Non-pigmented ciliary epithelial cell (primary cell): ENCODE measurements around the gene ANTXRL.
"Not testable (repeated sequence)": the region's sequence is repeated elsewhere in the genome, so short reads cannot be mapped to it uniquely, and the experiment has no call there.

ENCODE experiments used
- DNase-seq: peaks from one replicate; pipeline ENCODE4 v3.0.0-alpha.2; 2010; ENCODE audit warnings: low read depth

Gene ANTXRL

GRCh38 chr10:46254467-46254866 is 32.3 kb upstream of the ANTXRL start:
- DNase-seq: no peak

GRCh38 chr10:46255210-46255609 is 31.6 kb upstream of the ANTXRL start:
- DNase-seq: not testable (repeated sequence)

- DNase-seq: no peak
Measured at GRCh38 chr10:46255801-46256747, 30.7 kb upstream of the ANTXRL start.

DNA sequence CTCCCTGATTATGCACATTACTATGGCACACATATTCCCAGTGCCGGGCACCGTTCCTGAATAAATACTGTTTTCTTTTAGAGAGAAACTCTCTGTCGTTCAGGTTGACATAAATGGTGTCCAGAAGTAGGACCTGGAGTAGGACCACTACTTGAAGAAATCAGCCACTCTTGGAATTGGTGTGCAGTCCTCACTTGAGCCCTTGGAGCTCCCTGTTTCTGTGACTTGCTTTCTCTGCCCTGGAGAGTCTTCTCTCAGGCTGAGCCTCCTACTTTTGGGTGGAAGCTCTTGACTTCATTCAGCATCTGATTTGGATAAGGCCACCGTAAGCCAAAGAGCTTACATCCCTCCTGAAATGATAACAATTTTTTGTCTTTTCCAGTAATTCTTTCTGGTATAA is 29.7 kb upstream of the ANTXRL start:
- no peak for DNase-seq

DNA sequence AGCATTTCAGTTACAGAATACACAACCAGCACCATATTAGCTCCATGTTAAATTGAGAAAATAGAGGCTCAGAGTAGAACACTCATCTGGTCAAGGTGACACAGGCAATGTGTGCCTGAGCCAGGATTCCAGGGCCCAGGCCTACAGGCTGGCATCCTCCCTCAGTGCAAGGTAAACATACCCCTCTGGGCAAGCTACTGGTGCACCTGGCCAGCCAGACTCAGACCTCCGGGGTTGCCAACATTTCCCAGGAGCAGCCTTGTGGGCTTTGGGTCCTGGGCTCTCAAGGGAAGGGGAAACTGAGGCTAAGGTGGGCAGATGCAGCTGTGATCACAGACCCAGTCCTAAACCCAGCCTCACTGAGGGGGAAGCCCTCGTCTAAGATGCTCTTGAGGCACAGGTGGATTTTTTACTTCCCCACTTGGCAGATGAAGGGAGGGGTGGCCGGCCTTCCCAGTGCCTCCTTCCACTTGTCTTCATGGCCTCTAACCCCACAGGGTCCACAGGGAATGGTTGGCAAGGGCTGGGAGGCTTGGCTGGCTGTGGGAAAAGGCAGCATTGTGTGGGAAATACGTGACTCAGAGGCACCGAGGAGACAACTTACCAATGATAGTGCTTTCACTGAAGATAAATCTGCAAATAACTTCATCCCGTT is 23.8 kb upstream of the ANTXRL start:
- DNase-seq: not testable (repeated sequence)

GRCh38 chr10:46263831-46264268 is 22.9 kb upstream of the ANTXRL start:
- DNase-seq: no peak

DNA sequence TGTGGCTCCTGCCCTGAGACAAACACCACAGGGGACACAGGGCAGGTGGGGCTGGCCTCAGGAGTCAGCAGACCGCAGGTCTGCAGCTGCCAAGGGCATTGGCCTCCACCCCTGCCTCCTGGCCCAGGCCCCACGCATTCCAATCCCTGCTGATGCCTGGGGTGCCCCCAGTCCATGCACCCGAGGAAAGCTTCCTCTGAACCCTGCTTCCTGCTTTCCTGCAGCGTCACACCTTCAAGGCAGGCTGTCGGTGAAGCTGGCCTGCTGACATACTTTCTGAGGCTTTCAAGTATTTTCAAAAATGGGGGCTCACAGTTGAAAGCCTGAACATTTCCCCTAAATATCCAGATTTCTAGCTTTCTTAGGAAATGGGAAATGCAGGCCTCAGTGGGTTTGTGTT is 22.5 kb upstream of the ANTXRL start:
- no peak for DNase-seq

- DNase-seq: no peak
Measured at GRCh38 chr10:46264737-46265368, 21.9 kb upstream of the ANTXRL start.

GRCh38 chr10:46265566-46266305 is 21.1 kb upstream of the ANTXRL start:
- not testable (repeated sequence) for DNase-seq

DNA sequence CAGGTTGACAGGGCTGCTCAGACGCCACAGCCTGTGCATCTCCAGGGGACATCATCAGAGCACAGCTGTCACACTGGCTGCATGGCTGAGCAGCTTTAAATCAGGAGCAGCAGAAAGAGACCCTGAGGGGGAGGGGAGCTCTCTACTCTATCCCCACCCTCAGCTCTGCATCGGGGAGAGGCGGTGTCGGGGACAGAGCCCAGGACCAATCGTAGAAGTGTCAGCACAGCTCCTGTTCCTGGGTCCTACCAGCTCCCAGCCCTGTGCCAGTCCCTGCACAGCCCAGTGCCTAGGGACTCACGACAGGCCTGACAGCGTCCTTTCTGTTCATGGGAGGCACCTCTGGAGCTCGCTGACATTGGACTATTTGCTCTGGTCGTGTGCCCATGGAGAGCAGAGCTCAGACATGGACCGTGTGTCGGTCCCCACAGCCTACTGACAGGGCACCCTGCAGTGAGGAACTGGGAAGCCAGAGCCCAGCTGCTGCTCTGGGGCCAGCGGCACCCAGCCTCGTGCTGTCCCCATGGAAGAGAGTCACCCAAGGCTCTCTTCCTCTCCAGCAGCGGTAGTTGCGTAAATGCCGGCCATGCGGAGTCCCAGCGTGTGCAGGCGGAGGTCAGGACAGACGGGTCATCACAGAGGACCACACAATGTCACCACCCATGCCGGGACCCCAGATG is 20.4 kb upstream of the ANTXRL start:
- DNase-seq: no peak

DNA sequence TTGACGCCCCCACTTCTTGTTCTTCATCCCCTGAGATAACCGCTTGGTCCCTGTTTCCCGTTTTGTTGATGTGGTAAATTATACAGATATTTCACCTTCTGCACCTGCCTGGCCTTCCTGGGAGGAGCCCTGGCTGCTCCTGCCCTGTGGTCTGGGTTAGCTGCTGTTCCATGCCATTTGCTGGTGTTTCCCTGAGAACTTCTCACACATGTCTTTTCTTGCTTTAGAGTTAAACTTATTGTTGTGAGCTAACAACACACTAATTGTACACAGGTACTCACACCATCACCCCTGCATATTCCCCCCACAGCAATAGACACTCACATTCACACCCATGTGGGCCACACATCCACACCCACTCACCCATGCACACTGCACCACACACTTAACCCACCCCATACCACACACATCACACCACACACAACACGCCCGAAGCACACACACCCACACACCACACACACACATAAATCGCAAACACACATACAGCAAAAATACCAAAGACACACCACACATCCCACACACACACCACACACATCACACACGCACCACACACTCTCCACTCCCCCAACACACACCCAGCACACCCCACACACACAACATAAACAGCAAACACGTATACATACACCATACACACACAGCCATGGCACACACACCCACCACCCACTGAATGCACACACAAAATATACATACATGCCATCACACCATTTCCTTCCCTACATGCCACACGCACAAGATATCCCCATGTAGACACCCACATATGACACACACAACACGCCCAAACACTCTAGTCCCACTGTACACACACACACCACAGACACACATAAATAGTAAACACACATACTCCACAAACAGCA is 19.4 kb upstream of the ANTXRL start:
- no peak for DNase-seq

GRCh38 chr10:46268076-46268881 is 18.5 kb upstream of the ANTXRL start:
- DNase-seq: no peak

DNA sequence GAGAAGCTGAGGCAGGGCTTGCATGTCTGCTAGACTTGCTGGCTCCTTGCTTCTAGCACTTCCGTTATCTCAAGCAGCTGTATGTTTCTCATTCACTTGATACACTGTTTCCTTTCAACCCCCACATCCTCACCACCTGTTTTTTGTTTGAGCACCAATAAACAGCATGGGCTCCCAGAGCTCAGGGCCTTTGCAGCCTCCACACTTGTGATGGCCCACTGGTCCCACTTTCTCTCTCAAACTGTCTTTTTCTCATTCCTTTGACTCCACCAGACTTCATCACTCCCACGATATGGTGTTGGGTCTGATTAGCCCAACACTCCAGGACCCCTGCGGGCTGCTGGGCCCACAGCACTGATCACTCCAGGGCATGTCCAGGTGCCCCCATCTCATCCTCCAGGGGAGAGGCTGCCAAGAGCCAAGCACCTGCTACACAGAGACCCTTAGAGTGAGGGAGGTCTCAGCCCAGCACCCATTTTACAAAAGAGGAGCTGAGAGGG is 17.2 kb upstream of the ANTXRL start:
- DNase-seq: not testable (repeated sequence)

DNA sequence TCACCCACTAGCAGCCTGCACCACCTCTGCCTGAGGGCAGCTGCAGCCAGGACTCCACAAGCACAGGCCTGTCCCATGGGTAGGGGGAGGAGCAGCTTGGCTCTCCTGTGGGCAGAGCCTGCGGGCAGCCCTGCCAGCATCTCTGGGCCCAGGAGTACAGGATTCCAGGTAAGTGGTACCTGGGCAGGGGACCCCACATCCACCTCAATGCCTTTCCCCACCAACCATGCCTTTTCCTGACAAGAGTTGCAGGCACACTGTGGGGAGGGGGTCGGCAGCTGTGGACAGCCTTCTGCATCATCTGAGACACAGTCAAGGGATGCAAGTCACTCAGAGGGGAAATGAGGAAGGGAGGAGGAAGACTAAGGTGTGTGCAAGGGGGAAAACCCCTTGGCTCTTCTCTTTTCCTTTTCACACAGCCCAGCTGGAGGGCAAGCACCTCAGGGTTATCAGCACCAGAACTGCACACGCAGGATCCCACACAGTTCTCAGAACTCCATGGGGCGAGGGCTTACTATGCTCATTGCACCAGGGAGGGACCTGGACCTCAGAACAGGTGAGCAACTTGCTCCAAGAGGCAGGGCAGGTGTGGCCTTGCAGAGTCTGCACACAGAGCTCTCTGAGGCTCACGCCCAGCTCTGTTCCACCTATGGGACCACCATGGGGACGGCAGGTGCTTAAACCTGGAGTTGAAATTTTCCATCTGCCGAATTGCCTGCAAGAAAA is 16.5 kb upstream of the ANTXRL start:
- DNase-seq: no peak

DNA sequence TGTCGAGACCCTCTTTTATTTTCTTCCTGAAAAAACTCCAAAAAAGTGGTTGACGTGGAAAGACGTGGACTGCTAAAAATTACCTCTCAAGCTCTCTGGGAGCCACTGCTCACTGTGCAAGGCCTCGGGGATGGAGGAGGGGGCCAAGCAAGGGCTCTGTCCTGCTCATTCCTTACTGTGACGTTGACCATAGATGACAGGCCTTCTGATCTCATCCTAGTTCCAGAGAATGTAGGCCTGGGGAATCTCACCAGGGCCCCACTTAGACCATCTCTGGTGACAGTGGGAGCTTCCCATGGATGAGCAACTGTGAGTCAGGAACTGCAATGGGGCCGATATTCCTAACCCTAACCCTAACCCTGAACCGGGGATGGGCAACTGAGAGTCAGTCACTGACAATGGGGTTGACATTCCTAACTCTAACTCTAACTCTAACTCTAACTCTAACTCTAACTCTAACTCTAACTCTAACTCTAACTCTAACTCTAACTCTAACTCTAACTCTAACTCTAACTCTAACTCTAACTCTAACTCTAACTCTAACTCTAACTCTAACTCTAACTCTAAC is 15.8 kb upstream of the ANTXRL start:
- not testable (repeated sequence) for DNase-seq

- not testable (repeated sequence) for DNase-seq
Measured at GRCh38 chr10:46271795-46272499, 14.8 kb upstream of the ANTXRL start.

- no peak for DNase-seq
Measured at GRCh38 chr10:46272863-46273415, 13.9 kb upstream of the ANTXRL start.
